GM12873 (cell line): Measurements from ENCODE around the gene BPIFB6.

Source experiments
- CTCF ChIP-seq: IDR thresholded peaks from 2 replicates; pipeline ENCODE4 v1.5.1; 2012; ENCODE audit warnings: low read depth, mild to moderate bottlenecking, moderate library complexity, low read length, control low read depth; ENCODE audit not compliant: insufficient read depth; ENCODE audit errors: missing control alignments

BPIFB6 gene

GRCh38 chr20:33008336-33009213, 22.9 kb upstream of the BPIFB6 start:
- no peak for TF ChIP-seq CTCF

- no peak for TF ChIP-seq CTCF
These were observed 22.0 kb upstream of the BPIFB6 start for GRCh38 chr20:33009214-33010132.

- no peak for TF ChIP-seq CTCF
These were observed 21.3 kb upstream of the BPIFB6 start for GRCh38 chr20:33010133-33010504.

GRCh38 chr20:33010674-33011449, 20.6 kb upstream of the BPIFB6 start:
- TF ChIP-seq CTCF: no peak

GRCh38 chr20:33012327-33013189, 18.9 kb upstream of the BPIFB6 start:
- TF ChIP-seq CTCF: no peak

GRCh38 chr20:33013701-33014326, 17.6 kb upstream of the BPIFB6 start:
- no peak for TF ChIP-seq CTCF
